Left lung (tissue), 10 donors: ENCODE measurements around the gene SOD1. TPM values are rescaled to one million over a fixed set of nuclear protein-coding genes. Genes with fewer than 3 reads are reported as not detected.

Source experiments
- ATAC-seq: fragments of 200-7000 bp; cut with Tn5 transposase; one replicate; pipeline ENCODE4 v1.9.1; 2020; ENCODE audit warnings: moderate library complexity
- DNase-seq, 4 donors: peaks; one replicate each; pipeline ENCODE4 v3.0.0-alpha.2; 2013 to 2020
- H3K27ac ChIP-seq, 2 donors: fragments of 200-600 bp; sonication (generic) in 1 of 2; one replicate each; pipeline versions ENCODE4 v1.5.0 to v1.8.0; 2020 to 2021
- H3K27me3 ChIP-seq, 2 donors: fragments of 200-600 bp; sonication (generic) in 1 of 2; one replicate each; pipeline versions ENCODE4 v1.5.0 to v1.8.0; 2020 to 2021
- H3K36me3 ChIP-seq, 2 donors: fragments of 200-600 bp; sonication (generic) in 1 of 2; one replicate each; pipeline versions ENCODE4 v1.5.0 to v1.8.0; 2020 to 2021
- H3K4me1 ChIP-seq, 2 donors: fragments of 200-600 bp; one replicate each; pipeline ENCODE4 v1.8.0; 2021
- H3K4me3 ChIP-seq, 2 donors: fragments of 200-600 bp; sonication (generic) in 1 of 2; one replicate each; pipeline versions ENCODE4 v1.5.0 to v1.8.0; 2020 to 2021; ENCODE audit warnings: mild to moderate bottlenecking in 1 of 2
- H3K9me3 ChIP-seq, 2 donors: fragments of 200-600 bp; sonication (generic) in 1 of 2; one replicate each; pipeline versions ENCODE4 v1.5.0 to v1.8.0; 2020 to 2021
- intact Hi-C, 2 donors: fragments of 100-400 bp; cut with DNase I; formaldehyde crosslinking; loops; one replicate each; pipeline versions ENCODE4 v1.11.2 to v1.14.2; 2022
- polyA plus RNA-seq, 6 donors: library from polyadenylated mRNA; unstranded; fragments of 120-200 nt; gene quantifications; one replicate each; pipeline ENCODE4 v1.2.1, GENCODE V29; 2013; ENCODE audit not compliant: insufficient read length in 6 of 6
- total RNA-seq, 2 donors: library from RNA; stranded (reverse); fragmentation: NEBNext Ultra II Directional; extraction: Animal tissue kit (Norgen Biotek cat#: 25700); gene quantifications; one replicate each; pipeline ENCODE4 v1.2.1, GENCODE V29; 2021
- TF ChIP-seq, protein P1 (sequence below), 2 donors: fragments of 200-600 bp; sonication (generic) in 1 of 2; IDR thresholded peaks; one replicate each; pipeline versions ENCODE4 v1.5.0 to v1.8.0; 2021; ENCODE audit warnings: antibody characterized with exemption in 2 of 2
- donor health status: DM: no; HTN: yes; CAD: no.
- donor health status: DM: no; HTN: no; CAD: no.

SOD1 gene
- total and polyA plus RNA-seq, 8 donors: 142 to 227 (median 217) TPM

DNA sequence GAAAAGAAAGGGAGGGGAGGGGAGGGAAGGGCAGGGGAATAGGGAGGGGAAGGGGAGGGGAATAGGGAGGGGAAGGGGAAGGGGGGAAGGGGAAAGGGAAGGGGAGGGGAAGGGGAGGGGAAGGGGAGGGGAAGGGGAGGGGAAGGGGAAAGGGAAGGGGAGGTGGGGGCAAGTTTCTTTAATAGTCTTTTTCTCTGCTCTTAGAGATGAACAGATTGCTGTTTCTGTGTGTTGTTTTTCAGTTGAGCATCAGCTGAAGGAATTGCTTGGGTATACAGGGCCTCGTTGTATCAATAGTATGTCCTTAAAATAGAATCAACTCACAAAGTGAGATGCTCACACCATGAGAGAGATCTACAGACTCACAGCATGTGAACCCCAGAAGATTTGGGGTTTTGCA lies 44.8 kb upstream of the SOD1 start:
- intact Hi-C loops: no loop called here
- no peak for ATAC-seq
- TF ChIP-seq, protein P1, sequence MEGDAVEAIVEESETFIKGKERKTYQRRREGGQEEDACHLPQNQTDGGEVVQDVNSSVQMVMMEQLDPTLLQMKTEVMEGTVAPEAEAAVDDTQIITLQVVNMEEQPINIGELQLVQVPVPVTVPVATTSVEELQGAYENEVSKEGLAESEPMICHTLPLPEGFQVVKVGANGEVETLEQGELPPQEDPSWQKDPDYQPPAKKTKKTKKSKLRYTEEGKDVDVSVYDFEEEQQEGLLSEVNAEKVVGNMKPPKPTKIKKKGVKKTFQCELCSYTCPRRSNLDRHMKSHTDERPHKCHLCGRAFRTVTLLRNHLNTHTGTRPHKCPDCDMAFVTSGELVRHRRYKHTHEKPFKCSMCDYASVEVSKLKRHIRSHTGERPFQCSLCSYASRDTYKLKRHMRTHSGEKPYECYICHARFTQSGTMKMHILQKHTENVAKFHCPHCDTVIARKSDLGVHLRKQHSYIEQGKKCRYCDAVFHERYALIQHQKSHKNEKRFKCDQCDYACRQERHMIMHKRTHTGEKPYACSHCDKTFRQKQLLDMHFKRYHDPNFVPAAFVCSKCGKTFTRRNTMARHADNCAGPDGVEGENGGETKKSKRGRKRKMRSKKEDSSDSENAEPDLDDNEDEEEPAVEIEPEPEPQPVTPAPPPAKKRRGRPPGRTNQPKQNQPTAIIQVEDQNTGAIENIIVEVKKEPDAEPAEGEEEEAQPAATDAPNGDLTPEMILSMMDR (IDR thresholded peaks at IDR 0.05): no peak
- Histone ChIP-seq H3K4me1 (no peaks in the 10 kb centered on the region), H3K27ac (no peak overlapping the region), H3K36me3 (no peaks in the 10 kb centered on the region), H3K4me3 (no peak overlapping the region), H3K9me3 (peaks cover 0 to 13% of the 10 kb centered on the region in 2 donors), H3K27me3 (peaks cover 0 to 13% of the 10 kb centered on the region in 2 donors)
- no peak for DNase-seq

DNA sequence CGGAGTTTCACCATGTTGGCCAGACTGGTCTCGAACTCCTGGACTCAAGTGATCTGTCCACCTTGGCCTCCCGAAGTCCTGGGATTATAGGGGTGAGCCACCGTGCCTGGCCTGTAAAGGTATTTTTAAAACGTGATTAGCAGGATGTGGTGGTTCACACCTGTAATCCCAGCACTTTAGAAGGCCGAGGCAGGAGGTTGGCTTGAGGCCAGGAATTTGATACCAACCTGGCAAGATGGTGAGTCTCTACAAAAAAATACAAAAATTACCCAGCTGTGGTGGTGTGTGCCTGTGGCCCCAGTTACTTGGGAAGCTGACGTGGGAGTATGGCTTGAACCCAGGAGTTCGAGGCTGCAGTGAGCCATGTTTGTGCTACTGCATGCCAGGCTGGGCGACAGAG lies 43.3 kb upstream of the SOD1 start:
- no peak overlapping the region for H3K27ac ChIP-seq
- H3K27me3 ChIP-seq: peaks cover 0 to 13% of the 10 kb centered on the region in 2 donors
- DNase-seq (no peak), ATAC-seq (no peak)
- H3K9me3 ChIP-seq: peaks cover 0 to 9% of the 10 kb centered on the region in 2 donors
- TF ChIP-seq, protein P1 (IDR thresholded peaks at IDR 0.05): no peak
- no peaks in the 10 kb centered on the region for H3K4me1 ChIP-seq
- H3K4me3 ChIP-seq: no peak overlapping the region
- H3K36me3 ChIP-seq: no peaks in the 10 kb centered on the region
- intact Hi-C loops: no loop called here

DNA sequence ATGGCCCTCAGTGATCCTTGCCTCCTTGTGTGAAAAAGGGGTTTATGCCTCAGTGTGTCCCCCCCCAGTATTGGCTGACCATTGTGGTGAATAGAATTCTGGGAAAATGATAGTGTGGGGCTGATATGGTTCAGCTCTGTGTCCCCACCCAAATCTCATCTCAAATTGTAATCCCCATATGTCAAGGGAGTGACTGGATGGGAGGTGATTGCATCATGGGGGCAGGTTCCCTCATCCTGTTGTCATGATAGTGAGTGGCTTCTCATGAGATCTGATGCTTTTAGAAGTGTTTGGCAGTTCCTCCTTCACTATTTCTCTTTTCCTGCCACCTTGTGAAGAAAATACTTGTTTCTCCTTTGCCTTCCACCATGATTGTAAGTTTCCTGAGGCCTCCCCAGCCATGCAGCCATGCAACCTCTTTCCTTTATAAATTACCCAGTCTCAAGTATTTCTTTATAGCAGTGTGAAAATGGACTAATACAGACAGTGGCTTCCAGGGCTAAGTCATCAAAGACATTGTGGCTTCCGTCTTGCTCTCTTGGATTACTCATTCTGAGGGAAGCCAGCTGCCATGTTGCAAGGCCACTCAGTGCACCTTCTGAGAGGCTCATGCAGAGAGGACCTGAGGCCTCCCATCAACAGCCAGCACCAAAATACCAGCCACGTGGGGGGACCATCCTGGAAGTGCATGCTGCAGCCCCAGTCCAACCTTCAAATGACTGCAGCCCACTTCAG lies 40.6 kb upstream of the SOD1 start:
- Histone ChIP-seq H3K4me3 (no peak overlapping the region), H3K9me3 (peaks cover 0 to 2% of the 10 kb centered on the region in 2 donors), H3K27me3 (no peaks in the 10 kb centered on the region), H3K4me1 (no peaks in the 10 kb centered on the region), H3K27ac (no peak overlapping the region), H3K36me3 (no peaks in the 10 kb centered on the region)
- ATAC-seq: no peak
- TF ChIP-seq, protein P1 (IDR thresholded peaks at IDR 0.05): no peak
- intact Hi-C loops: no loop called here
- no peak for DNase-seq

DNA sequence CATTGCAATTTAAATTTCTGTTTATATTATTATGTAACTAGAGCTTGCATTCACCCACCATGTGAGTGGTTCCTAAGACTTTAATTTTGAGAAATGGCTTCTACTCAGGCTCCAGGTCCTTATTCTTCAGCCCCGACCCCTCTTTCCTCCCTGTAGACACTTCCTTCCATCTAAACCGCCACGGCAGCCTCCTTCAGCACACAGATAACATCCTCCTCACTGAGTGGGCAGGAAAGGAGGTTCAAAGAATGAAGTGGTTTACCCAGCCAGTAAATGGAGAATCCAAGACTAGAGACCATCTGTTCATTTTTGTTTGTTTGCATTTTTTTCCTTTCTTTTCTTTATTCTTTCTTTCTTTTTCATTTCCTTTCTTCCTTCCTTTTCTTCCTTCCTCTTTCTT lies 37.1 kb upstream of the SOD1 start:
- Histone ChIP-seq H3K36me3 (no peaks in the 10 kb centered on the region), H3K9me3 (peaks cover 0 to 2% of the 10 kb centered on the region in 2 donors), H3K4me1 (no peaks in the 10 kb centered on the region), H3K27ac (no peak overlapping the region), H3K27me3 (no peaks in the 10 kb centered on the region), H3K4me3 (no peak overlapping the region)
- intact Hi-C loops: no loop called here
- no peak for ATAC-seq
- no peak for DNase-seq
- TF ChIP-seq, protein P1 (IDR thresholded peaks at IDR 0.05): no peak

DNA sequence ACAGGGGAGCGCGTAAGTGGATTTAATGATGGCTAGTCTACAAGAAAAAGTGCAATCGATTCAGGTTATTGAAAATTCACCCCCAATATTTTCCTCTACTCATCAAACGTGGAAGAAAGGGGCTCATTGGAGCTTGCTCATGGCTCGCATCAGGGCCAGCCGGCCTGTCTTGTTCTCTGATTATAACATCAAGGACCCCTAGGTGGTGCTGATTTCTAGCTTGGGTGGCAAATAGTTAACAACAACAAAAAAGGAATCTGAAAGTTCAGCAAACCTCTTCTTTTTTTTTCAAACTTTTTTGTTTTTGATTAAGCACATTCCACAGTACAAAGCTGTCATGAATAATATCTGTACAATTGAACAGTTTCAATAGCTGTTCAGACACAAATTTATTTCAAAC lies 35.8 kb upstream of the SOD1 start:
- TF ChIP-seq, protein P1 (IDR thresholded peaks at IDR 0.05): no peak
- no peaks in the 10 kb centered on the region for H3K27me3 ChIP-seq
- ATAC-seq: no peak
- no peak for DNase-seq
- intact Hi-C loops: no loop called here
- H3K4me3 ChIP-seq: no peak overlapping the region
- H3K9me3 ChIP-seq: peaks cover 0 to 2% of the 10 kb centered on the region in 2 donors
- no peaks in the 10 kb centered on the region for H3K4me1 ChIP-seq
- H3K36me3 ChIP-seq: no peaks in the 10 kb centered on the region
- no peak overlapping the region for H3K27ac ChIP-seq
